Epithelial cell of esophagus (primary cell): ENCODE results near the gene AGAP4.
"Not testable (repeated sequence)": the region's sequence is repeated elsewhere in the genome, so short reads cannot be mapped to it uniquely, and the experiment has no call there.

Experiments
- DNase-seq: peaks from one replicate; pipeline ENCODE4 v3.0.0; 2010; ENCODE audit warnings: low read depth
- H3K4me3 ChIP-seq: 2 replicates; pipeline ENCODE4 v1.5.1; 2011; ENCODE audit warnings: mild to moderate bottlenecking, low read length, control low read depth
- CTCF ChIP-seq: IDR thresholded peaks from 2 replicates; pipeline ENCODE4 v1.5.1; 2011; ENCODE audit warnings: low read depth, mild to moderate bottlenecking, low read length, control low read depth, inconsistent platforms; ENCODE audit not compliant: insufficient read depth; ENCODE audit errors: missing control alignments

Gene AGAP4

GRCh38 chr10:45847400-45847799, at the start of gene AGAP4:
AGAP4 (minus strand) TSS chr10:45847500; CDS start chr10:45847347, 153 bp downstream.
- not testable (repeated sequence) for DNase-seq, H3K4me3 ChIP-seq

GRCh38 chr10:45890721-45891120, 43.4 kb upstream of the AGAP4 start:
- not testable (repeated sequence) for H3K4me3 ChIP-seq, DNase-seq

GRCh38 chr10:45889539-45890230, 42.4 kb upstream of the AGAP4 start:
- DNase-seq = not testable (repeated sequence)

GRCh38 chr10:45882880-45883279, 35.6 kb upstream of the AGAP4 start:
- not testable (repeated sequence) for H3K4me3 ChIP-seq
- peak; percentile 0 for DNase-seq

More at GRCh38 chr10:45889539-45890230, 42.4 kb upstream of the AGAP4 start:
- H3K4me3 ChIP-seq = not testable (repeated sequence)

GRCh38 chr10:45865404-45865803, 18.1 kb upstream of the AGAP4 start:
- not testable (repeated sequence) for DNase-seq, H3K4me3 ChIP-seq

GRCh38 chr10:45864264-45864663, 17.0 kb upstream of the AGAP4 start:
- not testable (repeated sequence) for H3K4me3 ChIP-seq, DNase-seq

GRCh38 chr10:45863632-45864031, 16.3 kb upstream of the AGAP4 start:
- H3K4me3 ChIP-seq, DNase-seq: not testable (repeated sequence)

- H3K4me3 ChIP-seq, DNase-seq: not testable (repeated sequence)
Observed at GRCh38 chr10:45857931-45858330, 10.6 kb upstream of the AGAP4 start.

- not testable (repeated sequence) for DNase-seq, H3K4me3 ChIP-seq
Observed at GRCh38 chr10:45848467-45848866, 1.2 kb upstream of the AGAP4 start.

- H3K4me3 ChIP-seq, DNase-seq: not testable (repeated sequence)
Observed at GRCh38 chr10:45822918-45823317, 24.4 kb downstream of the AGAP4 start.

- not testable (repeated sequence) for DNase-seq, H3K4me3 ChIP-seq
Observed at GRCh38 chr10:45820107-45820830, 27.0 kb downstream of the AGAP4 start.

GRCh38 chr10:45819552-45819951, 27.7 kb downstream of the AGAP4 start:
- no peak for TF ChIP-seq CTCF
- DNase-seq = no peak
- H3K4me3 ChIP-seq = no peak overlapping the region

- DNase-seq = no peak
- no peak for TF ChIP-seq CTCF
Observed at GRCh38 chr10:45817912-45818311, 29.4 kb downstream of the AGAP4 start.

More at GRCh38 chr10:45817912-45818311, 29.4 kb downstream of the AGAP4 start:
- H3K4me3 ChIP-seq = no peak overlapping the region
